ENCODE measurements around the gene BRMS1L. TPM values are rescaled to one million over a fixed set of nuclear protein-coding genes. Genes with fewer than 3 reads are reported as not detected.

BRMS1L gene
- polyA plus RNA-seq, 1 of the 3 experiments (the other 2 are of a cell fraction) = 7.1 TPM

GRCh38 chr14:35877276-35877675 lies 51.1 kb downstream of the BRMS1L start (continued):
- TF ChIP-seq CTCF (IDR thresholded peaks at IDR 0.05) (no peak), TAF1 (IDR thresholded peaks at IDR 0.05; ENCODE audit: borderline replicate concordance, low read depth, low read length) (no peak), TCF12 (IDR thresholded peaks at IDR 0.05) (no peak), SIN3A (IDR thresholded peaks at IDR 0.05; ENCODE audit: borderline replicate concordance, low read depth, low read length) (no peak), MEF2A (IDR thresholded peaks at IDR 0.05; ENCODE audit: borderline replicate concordance, low read depth) (no peak), FOSL2 (IDR thresholded peaks at IDR 0.05; ENCODE audit: borderline replicate concordance, low read depth) (no peak), ZBTB33 (IDR thresholded peaks at IDR 0.05; ENCODE audit: borderline replicate concordance, low read depth) (no peak)

GRCh38 chr14:35878272-35879150 lies 52.4 kb downstream of the BRMS1L start:
- Histone ChIP-seq H3K9me2 (no peaks in the 10 kb centered on the region), H2AFZ (ENCODE audit: low read depth) (no peak overlapping the region), H3K9ac (no peak overlapping the region), H4K20me1 (ENCODE audit: insufficient read depth) (no peaks in the 10 kb centered on the region), H3K4me3 (ENCODE audit: low read depth in 2 of 2, low read length in 1 of 2) (no peak overlapping the region), H3F3A (replicated peaks; ENCODE audit: insufficient read depth) (peaks cover 24% of the 10 kb centered on the region), H3K27me3 (ENCODE audit: insufficient read depth) (no peaks in the 10 kb centered on the region), H3K9me3 (no peaks in the 10 kb centered on the region), H3K27ac (ENCODE audit: low read depth in 2 of 2, low read length in 1 of 2) (peak overlapping the region; percentile 51 to 72; a peak in 3 of 4 replicates), H3K4me1 (ENCODE audit: control insufficient read depth in 1 of 2, insufficient read depth in 2 of 2, low read depth in 1 of 2, low read length in 1 of 2) (peaks cover 7 to 16% of the 10 kb centered on the region in 2 experiments), H3K36me3 (replicated peaks in 1 of 2; ENCODE audit: control insufficient read depth in 1 of 2, insufficient read depth in 2 of 2, low read length in 1 of 2) (no peaks in the 10 kb centered on the region), H3K4me2 (peak overlapping the region; percentile 54), H3K79me2 (ENCODE audit: insufficient read depth) (no peaks in the 10 kb centered on the region)
- no peak for DNase-seq
- POLR2A ChIA-PET = no interaction called here
- 22% methylated on average over 9 of the region's 9 CpGs for WGBS (ENCODE audit: low lambda C conversion rate)
- CTCF ChIA-PET = interaction anchor here (1.2 kb wide), 1 partner anchor 192 kb away, joined by 5 read pairs; no protein-coding TSS in a partner anchor
- TF ChIP-seq JUND (IDR thresholded peaks at IDR 0.05) (peak; percentile 72), MAX (IDR thresholded peaks at IDR 0.05; ENCODE audit: low read depth) (peak; percentile 61), RFX5 (IDR thresholded peaks at IDR 0.05; ENCODE audit: low read length) (no peak), GABPA (IDR thresholded peaks at IDR 0.05; ENCODE audit: low read depth) (no peak), SIN3A (IDR thresholded peaks at IDR 0.05; ENCODE audit: borderline replicate concordance, low read depth, low read length) (no peak), MXI1 (IDR thresholded peaks at IDR 0.05; ENCODE audit: low read depth, low read length) (no peak), RCOR1 (IDR thresholded peaks at IDR 0.05; ENCODE audit: low read length) (no peak), TCF12 (IDR thresholded peaks at IDR 0.05) (peak; percentile 68), EP300 (IDR thresholded peaks at IDR 0.05; ENCODE audit: borderline replicate concordance in 1 of 2, low read depth in 1 of 2, low read length in 1 of 2) (no peak), USF1 (IDR thresholded peaks at IDR 0.05; ENCODE audit: borderline replicate concordance, low read depth) (no peak), NFIC (IDR thresholded peaks at IDR 0.05; ENCODE audit: borderline replicate concordance) (peak; percentile 87), CHD2 (IDR thresholded peaks at IDR 0.05; ENCODE audit: low read length, partially characterized antibody) (no peak), PBX3 (IDR thresholded peaks at IDR 0.05) (peak; percentile 84), TAF1 (IDR thresholded peaks at IDR 0.05; ENCODE audit: borderline replicate concordance, low read depth, low read length) (no peak), ZBTB33 (IDR thresholded peaks at IDR 0.05; ENCODE audit: borderline replicate concordance, low read depth) (no peak), FOSL2 (IDR thresholded peaks at IDR 0.05; ENCODE audit: borderline replicate concordance, low read depth) (peak; percentile 76; the same call in 1 of the 2 replicates), NRF1 (IDR thresholded peaks at IDR 0.05; ENCODE audit: low read depth, low read length) (no peak), RXRA (IDR thresholded peaks at IDR 0.05; ENCODE audit: borderline replicate concordance, low read depth) (no peak), TEAD4 (IDR thresholded peaks at IDR 0.05; ENCODE audit: borderline replicate concordance, insufficient read depth) (no peak)

Data from SK-N-SH (cell line).